Ishikawa (cell line): Measurements from ENCODE around the gene CNOT1.

Source experiments
- CEBPB ChIP-seq: IDR thresholded peaks from 2 replicates; pipeline ENCODE4 v1.6.1; 2012
- CREB1 ChIP-seq: IDR thresholded peaks from 2 replicates; pipeline ENCODE4 v1.6.1; 2012; ENCODE audit warnings: low read depth
- EP300 ChIP-seq: IDR thresholded peaks from 2 replicates; pipeline ENCODE4 v1.6.1; 2012; ENCODE audit warnings: borderline replicate concordance
- FOXM1 ChIP-seq: IDR thresholded peaks from 2 replicates; pipeline ENCODE4 v1.6.1; 2012; ENCODE audit warnings: low read depth, borderline replicate concordance
- RAD21 ChIP-seq: IDR thresholded peaks from 2 replicates; pipeline ENCODE4 v1.6.1; 2012; ENCODE audit warnings: low read depth
- TAF1 ChIP-seq: IDR thresholded peaks from 2 replicates; pipeline ENCODE4 v1.6.1; 2012; ENCODE audit warnings: low read depth, mild to moderate bottlenecking
- TCF12 ChIP-seq: IDR thresholded peaks from 2 replicates; pipeline ENCODE4 v1.6.1; 2012; ENCODE audit warnings: low read depth
- TF ChIP-seq, protein P1 (sequence below): IDR thresholded peaks from 2 replicates; pipeline ENCODE4 v1.6.1; 2012
- TF ChIP-seq, protein P2 (sequence below): IDR thresholded peaks from 2 replicates; pipeline ENCODE4 v1.6.1; 2012; ENCODE audit warnings: low read depth, mild to moderate bottlenecking

DNA sequence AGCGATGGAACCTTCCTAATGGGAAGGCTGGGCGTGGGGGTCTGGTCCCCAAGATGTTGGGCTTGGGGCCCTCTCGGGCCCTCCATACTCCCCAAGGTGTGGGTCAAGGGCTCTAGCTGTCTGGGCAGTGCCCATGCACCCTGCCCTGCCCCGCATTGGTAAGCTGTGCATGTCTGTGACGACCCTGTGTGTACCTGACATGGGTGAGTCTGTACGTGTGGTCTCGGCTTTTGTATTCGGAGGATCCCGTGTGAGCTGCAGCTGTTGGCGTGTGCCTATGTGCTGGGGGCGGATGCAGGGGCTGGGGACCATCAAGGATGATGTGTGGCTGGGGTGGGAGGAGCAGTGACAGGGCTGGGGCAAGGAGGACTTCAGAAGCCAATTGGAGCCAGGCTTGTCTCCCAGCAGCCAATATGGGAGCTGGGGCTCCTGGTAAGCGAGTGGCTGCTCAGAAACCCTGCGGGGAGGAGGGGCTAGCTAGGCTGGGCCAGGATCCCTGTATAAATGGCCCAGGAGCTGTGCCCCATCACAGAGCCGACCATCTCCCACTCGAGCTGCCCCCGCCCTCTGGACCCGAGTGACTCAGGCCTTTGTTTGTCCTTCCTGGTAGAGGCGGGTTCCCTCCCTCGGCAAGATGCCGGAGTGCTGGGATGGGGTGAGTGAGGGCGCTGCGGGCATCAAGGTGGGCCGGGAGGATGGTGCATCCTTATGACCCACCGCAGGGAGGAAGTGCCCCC lies 129.8 kb downstream of the CNOT1 start, which contains the start of gene NDRG4:
- TF ChIP-seq EP300 (no peak), TAF1 (no peak), RAD21 (no peak), CREB1 (no peak), FOXM1 (no peak), TCF12 (no peak), CEBPB (no peak)
- TF ChIP-seq, protein P1, sequence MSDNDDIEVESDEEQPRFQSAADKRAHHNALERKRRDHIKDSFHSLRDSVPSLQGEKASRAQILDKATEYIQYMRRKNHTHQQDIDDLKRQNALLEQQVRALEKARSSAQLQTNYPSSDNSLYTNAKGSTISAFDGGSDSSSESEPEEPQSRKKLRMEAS = 0 out of 2 replicates have a peak, but pooled peaks have one; percentile 11
- TF ChIP-seq, protein P2, sequence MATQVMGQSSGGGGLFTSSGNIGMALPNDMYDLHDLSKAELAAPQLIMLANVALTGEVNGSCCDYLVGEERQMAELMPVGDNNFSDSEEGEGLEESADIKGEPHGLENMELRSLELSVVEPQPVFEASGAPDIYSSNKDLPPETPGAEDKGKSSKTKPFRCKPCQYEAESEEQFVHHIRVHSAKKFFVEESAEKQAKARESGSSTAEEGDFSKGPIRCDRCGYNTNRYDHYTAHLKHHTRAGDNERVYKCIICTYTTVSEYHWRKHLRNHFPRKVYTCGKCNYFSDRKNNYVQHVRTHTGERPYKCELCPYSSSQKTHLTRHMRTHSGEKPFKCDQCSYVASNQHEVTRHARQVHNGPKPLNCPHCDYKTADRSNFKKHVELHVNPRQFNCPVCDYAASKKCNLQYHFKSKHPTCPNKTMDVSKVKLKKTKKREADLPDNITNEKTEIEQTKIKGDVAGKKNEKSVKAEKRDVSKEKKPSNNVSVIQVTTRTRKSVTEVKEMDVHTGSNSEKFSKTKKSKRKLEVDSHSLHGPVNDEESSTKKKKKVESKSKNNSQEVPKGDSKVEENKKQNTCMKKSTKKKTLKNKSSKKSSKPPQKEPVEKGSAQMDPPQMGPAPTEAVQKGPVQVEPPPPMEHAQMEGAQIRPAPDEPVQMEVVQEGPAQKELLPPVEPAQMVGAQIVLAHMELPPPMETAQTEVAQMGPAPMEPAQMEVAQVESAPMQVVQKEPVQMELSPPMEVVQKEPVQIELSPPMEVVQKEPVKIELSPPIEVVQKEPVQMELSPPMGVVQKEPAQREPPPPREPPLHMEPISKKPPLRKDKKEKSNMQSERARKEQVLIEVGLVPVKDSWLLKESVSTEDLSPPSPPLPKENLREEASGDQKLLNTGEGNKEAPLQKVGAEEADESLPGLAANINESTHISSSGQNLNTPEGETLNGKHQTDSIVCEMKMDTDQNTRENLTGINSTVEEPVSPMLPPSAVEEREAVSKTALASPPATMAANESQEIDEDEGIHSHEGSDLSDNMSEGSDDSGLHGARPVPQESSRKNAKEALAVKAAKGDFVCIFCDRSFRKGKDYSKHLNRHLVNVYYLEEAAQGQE = no peak
